Left ventricle myocardium superior (tissue), 1 donor: ENCODE data around the gene PATE3. TPM values are rescaled to one million over a fixed set of nuclear protein-coding genes. Genes with fewer than 3 reads are reported as not detected.
A peak's percentile ranks its signal among the peaks of the same experiment; 100 is the strongest.

ENCODE experiments used
- ATAC-seq: fragments of 200-7000 bp; cut with Tn5 transposase; one replicate; pipeline ENCODE4 v1.9.1; 2020; ENCODE audit warnings: mild to moderate bottlenecking, moderate library complexity
- DNase-seq: peaks from one replicate; pipeline ENCODE4 v3.0.0-alpha.2; 2020
- intact Hi-C: fragments of 100-400 bp; cut with micrococcal nuclease; formaldehyde crosslinking; loops from one replicate; pipeline ENCODE4 v1.11.0; 2022
- long read RNA-seq: library from polyadenylated mRNA; unstranded; transcript quantifications from one replicate; pipeline ENCODE4 v2.0.0, GENCODE V29; 2021
- total RNA-seq: library from RNA; stranded (reverse); fragmentation: NEBNext Ultra II Directional; extraction: Animal tissue kit (Norgen Biotek cat#: 25700); gene quantifications from one replicate; pipeline ENCODE4 v1.2.1, GENCODE V29; 2021
- donor health status: DM: no; HTN: yes; CAD: no; lungs with severe emphysema.

PATE3 gene, protein sequence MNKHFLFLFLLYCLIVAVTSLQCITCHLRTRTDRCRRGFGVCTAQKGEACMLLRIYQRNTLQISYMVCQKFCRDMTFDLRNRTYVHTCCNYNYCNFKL
- total RNA-seq, result not detected
- long read RNA-seq, result 0 reads

DNA sequence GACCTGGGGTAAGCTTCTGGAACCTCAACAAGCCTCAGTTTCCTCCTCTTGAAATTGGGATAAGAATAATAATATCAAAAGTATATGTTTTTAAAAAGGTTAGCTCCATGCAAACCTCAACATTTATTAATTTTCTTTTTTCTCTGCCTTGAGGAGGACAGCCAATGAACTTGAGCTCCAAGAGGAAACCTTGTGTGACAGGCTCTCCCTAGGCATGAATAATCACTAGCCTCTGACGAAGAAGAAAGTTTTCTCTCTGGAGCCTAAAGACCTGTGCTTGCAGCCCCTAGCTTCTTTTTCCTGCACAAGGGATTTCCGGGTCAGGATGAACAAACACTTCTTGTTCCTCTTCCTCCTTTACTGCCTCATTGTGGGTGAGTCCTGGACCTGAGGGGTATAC is at the start of gene PATE3:
Gene PATE3, plus strand, starts transcription at position 301 of the 400 bp plus-strand sequence. Its CDS starts 25 bp downstream, at position 326.
- intact Hi-C loops, result no loop called here

DNA sequence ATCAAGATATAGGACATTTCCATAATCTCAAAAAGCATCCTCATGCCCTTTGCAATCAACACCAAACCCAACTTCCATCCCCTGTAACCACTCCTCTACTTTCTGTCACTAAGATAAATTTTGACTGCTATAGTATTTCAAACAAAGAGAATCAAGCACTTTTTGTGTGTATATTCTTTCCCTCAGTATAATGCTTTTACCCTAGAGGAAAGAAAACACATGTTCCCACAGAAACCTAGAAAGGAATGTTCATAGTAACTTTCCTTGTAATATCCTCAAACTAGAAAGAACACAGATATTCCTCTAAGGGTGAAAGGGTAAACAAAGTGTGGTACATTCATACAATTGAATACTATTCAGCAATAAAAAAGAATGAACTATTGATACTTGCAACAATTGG is 47.3 kb upstream of the PATE3 start:
- ATAC-seq, result no peak
- intact Hi-C loops, result no loop called here
- DNase-seq, result no peak

More for the DNA sequence above, at the start of gene PATE3:
- ATAC-seq, result no peak
- no peak for DNase-seq

DNA sequence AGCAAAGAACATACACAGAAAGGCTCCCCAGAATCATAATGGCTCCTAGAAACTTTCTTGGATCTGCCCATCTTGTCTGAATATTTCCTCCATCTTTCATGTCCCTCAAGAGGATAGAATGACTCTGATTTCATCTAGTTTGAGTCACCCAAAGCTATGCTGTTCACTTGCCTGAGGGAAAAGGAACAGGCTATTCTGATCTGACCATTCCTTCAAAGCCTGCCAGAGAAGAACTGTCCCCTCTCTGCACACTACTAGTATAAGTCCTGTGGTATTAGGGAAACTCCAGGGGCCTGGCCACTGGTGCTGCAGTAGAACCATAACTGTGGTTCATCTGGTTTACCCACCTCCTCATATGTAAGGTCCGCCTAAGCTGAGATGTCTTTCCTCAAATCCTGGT is 44.2 kb upstream of the PATE3 start:
- no peak for ATAC-seq
- intact Hi-C loops, result no loop called here

DNA sequence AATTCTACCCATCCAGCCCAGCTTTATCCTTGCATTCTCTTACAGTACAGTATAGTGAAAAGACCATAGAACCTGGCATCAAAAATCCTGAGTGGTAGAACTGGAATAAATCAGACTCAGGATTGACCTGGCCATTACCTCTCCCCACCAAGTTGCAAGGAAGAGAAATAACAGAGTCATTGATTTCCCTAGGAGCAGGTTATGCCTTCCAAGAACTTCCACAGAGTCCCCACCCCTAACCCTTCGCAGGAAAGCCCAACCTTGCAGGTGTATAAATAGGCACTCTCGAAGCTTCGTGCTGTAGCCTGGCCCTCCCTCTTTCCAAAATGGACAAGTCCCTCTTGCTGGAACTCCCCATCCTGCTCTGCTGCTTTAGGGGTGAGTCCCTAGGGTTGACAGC is 41.9 kb upstream of the PATE3 start, which contains the start of gene PATE1:
Gene PATE1, plus strand, starts transcription at position 301 of the 400 bp plus-strand sequence. Its CDS starts 26 bp downstream, at position 327.
- DNase-seq (no peak), ATAC-seq (no peak)
- intact Hi-C loops, result no loop called here

More for the DNA sequence above, 44.2 kb upstream of the PATE3 start:
- DNase-seq, result no peak

DNA sequence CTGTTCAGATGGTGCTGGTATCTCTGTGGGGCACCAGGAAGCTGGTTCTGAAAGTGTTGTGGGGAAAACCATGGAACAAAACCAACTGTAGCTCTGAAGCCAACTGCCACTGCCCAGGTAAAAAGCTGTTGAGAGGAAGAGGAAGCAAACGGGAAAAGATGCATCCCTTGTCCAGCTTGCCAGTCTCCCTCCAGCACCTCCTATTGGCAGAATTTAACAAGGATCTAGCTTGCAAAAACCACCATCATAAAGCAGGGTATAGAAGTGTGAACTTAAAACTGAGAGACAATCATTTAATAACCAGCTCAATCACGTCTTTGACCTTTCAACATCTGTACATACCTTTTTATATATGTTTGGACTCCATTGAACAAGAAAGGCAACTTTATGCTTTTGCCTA is 37.3 kb upstream of the PATE3 start:
- DNase-seq, result no peak
- intact Hi-C loops, result no loop called here

DNA sequence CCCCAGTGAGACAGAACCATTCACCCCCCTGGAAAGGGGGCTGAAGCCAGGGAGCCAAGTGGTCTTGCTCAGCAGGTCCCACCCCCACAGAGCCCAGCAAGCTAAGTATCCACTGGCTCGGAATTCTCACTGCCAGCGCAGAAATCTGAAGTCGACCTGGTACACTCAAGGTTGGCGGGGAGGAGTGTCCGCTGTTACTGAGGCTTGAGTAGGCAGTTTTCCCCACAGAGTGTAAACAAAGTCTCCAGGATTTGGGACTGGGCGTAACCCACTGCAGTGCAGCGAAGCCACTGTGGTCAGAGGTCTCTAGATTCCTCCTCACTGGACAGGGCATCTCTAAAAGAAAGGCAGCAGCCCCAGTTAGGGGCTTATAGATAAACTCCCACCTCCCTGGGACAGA is 31.9 kb upstream of the PATE3 start:
- no peak for ATAC-seq
- DNase-seq, result no peak
- intact Hi-C loops, result no loop called here

More for the DNA sequence above, 37.3 kb upstream of the PATE3 start:
- ATAC-seq, result no peak

DNA sequence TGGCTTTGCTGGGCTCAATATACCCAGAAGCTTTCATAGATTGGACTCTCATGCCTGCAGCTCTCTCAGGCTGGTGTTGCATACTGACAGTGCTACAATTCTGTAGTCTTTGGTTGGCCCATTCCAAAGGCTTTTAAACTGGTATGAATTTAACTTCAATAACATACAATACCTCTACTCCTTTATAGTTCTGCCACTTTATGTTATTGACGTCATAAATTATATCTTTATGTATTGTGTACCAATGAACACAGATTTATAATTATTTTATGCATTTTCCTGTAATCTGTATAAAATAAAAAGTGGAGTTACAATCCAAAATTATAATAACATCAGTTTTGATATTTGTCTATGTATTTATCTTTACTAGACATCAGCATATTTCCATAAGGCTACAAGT is 25.5 kb upstream of the PATE3 start:
- intact Hi-C loops, result no loop called here
- ATAC-seq, result no peak
- DNase-seq, result no peak

GRCh38 chr11:125763483-125763882 is 24.4 kb upstream of the PATE3 start:
- intact Hi-C loops, result no loop called here
- no peak for DNase-seq
- ATAC-seq, result no peak

DNA sequence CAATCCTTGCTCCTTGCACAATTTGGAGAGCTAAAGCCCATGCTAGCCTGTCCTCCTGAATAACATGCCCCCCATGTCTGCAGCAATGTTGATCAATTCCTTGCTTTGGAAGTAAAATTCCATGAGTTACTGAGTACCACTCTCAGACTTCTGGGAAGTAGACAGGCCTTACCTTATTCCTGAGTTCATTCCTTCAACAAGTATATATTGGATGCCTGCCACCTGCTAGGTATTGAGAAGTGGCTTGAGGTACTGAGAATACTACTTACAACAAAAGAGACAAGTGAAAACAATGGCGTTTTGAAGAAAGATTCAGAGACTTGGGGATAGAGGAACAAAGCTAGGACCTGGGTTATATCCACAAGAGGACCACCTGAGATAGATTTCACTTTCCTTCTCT is 21.7 kb upstream of the PATE3 start:
- DNase-seq (no peak), ATAC-seq (no peak)
- intact Hi-C loops, result no loop called here

DNA sequence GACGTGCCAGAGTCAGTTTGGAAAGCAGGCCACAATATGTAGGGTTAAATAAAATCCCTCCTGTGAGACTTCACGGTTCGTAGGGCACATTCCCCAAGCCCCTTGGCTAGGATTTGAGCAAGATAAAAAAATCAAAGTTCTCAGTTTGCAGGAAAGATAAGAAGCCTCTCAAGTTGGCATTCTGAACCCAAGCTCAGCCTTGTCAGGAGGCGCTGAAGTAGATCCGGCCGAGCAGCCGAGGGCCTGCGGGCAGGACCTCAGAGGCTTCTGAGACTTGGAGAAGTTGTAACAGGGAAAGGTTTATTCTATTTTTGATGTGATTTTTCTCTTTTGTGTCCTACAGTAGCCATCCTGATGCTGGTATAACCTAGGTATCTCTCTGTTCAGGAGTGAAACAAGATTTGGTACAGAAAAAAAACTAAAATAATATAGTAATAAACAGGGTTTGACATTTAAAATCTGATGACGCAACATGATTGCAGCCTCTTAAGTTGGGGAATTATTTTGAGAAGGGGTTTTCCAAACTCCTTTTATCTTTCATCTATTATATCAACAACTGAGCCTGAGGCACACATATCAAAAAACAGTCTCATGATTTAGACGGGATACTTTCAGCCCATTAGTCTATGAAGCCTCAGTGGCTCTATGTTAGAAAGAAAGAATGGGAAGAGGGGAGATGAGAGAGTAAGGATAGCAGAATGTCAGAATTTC is 19.4 kb upstream of the PATE3 start:
- ATAC-seq, result no peak
- intact Hi-C loops, result no loop called here
- no peak for DNase-seq

DNA sequence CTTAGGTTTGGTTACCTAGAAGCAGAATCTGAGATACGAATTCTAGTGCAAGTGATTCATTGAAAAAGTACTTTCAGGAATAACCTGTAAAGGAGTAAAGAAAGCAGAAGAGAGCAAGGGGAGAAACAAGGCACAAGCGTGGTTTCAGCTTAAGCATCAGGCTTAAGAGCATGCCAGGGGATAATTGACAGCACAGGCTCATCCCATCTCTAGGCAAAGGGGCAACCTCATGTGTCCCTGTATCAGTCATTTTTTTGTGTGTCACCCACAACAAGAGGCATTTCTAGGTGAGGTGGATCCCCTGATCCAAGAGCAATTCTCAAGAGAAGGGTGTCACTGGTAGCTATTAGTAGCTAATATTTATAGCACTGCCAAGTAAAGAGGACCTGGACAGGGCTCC is 17.3 kb upstream of the PATE3 start:
- intact Hi-C loops, result no loop called here
- DNase-seq (no peak), ATAC-seq (no peak)

- intact Hi-C loops, result no loop called here
- ATAC-seq (peak; percentile 71), DNase-seq (no peak)
Observed at GRCh38 chr11:125772834-125773505, 15.0 kb upstream of the PATE3 start.

- peak; percentile 57 for ATAC-seq
- intact Hi-C loops, result no loop called here
- DNase-seq, result no peak
Observed at GRCh38 chr11:125773516-125773915, 14.4 kb upstream of the PATE3 start.

- DNase-seq, result no peak
- ATAC-seq, result no peak
- intact Hi-C loops, result no loop called here
Observed at GRCh38 chr11:125777309-125777708, 10.6 kb upstream of the PATE3 start.

DNA sequence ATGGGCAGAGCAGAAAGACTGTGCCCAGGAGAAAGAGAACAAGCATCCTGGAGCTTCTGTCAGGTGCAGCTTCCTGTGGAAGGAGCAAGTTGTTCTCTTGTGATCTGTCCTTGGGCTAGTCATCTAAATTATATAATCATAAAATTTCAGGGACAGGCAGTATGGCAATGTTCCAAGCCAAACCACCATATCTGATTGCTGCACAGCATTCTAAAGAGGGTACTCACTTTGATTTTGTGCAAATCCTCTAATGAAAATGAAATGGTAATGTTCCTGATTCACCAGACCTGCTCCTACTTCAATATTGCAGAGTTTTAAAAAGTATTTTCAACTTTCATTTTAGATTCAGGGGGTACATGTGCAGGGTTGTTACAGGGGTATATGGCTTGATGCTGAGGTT is 9.2 kb upstream of the PATE3 start, which contains the start of gene PATE2:
Gene PATE2, minus strand, starts transcription at position 101 of the 400 bp plus-strand sequence. Its CDS starts 55 bp downstream, at position 46.
- ATAC-seq (no peak), DNase-seq (no peak)
- intact Hi-C loops, result no loop called here

GRCh38 chr11:125784678-125785077 is 3.2 kb upstream of the PATE3 start:
- DNase-seq (no peak), ATAC-seq (no peak)
- intact Hi-C loops, result no loop called here

DNA sequence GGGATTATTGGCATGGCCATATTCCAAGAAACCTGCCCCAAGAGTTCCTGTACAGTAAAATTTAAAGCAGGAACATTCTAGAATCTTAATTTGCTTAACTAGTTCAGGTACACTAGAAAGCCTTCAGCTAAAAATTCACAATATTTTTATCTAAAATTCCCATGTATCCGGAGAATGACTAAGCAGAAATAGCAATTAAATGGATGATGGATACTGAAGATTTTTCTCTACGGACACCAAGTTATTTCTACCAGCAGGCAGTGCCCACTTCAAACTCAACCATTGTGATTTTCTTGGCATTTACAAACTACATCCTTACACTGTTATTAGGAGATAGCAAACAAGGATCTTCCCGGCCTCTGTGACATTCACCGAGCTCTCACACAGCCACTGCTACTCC is 2.9 kb downstream of the PATE3 start:
- no peak for DNase-seq
- intact Hi-C loops, result no loop called here
- ATAC-seq, result no peak

DNA sequence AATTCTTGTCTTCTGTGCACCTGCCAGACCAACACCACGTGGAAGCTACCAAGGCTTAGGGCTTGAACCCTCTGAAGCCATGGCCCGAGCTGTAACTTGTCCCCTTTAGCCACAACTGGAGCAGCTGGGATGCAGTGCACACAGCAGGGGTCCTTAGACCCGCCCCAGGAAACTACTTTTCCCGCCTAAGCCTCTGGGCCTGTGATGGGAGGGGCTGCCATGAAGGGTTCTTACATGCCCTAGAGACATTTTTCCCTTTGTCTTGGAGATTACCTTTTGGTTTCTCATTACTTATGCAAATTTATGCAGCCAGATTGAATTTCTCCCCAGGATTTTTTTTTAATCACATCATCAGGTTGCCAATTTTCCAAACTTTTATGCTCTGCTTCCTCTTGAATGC is 9.7 kb downstream of the PATE3 start:
- DNase-seq (no peak), ATAC-seq (no peak)
- intact Hi-C loops, result no loop called here

DNA sequence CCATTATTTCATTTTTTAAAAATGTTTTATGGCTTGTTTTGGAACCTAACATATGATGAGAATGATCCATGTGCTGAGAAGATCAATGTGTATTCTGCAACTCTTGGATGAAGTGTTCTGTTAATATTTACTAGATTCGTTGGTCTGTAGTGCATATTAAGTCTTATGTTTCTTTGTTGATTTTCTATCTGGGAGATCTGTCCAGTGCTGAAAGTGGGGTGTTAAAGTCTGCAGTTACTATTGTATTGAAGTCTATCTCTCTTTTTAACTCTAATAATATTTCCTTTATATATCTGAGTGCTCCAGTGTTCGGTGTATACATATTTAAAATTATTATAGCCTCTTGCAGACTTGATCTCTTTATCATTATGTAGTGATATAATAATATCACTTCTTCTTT is 11.9 kb downstream of the PATE3 start:
- DNase-seq, result no peak
- ATAC-seq, result no peak
- intact Hi-C loops, result no loop called here

DNA sequence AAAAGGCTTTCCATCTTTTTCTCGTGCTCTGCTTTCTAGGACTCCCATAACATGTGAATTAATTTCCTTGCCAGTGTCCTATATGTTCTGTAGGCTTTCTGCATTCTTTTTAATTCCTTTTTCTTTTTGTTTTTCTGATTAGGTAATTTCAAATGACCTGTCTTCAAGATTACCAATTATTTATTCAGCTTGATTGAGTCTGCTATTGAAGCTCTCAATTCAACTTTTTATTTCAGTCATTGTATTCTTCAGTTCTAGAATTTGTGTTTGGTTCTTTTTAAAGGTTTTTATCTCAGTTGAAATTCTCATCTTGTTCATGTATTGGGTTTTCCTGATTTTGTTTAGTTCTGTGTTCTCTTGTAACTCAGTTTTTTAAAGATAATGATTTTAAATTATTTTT is 14.5 kb downstream of the PATE3 start:
- intact Hi-C loops, result no loop called here
- ATAC-seq (no peak), DNase-seq (no peak)

DNA sequence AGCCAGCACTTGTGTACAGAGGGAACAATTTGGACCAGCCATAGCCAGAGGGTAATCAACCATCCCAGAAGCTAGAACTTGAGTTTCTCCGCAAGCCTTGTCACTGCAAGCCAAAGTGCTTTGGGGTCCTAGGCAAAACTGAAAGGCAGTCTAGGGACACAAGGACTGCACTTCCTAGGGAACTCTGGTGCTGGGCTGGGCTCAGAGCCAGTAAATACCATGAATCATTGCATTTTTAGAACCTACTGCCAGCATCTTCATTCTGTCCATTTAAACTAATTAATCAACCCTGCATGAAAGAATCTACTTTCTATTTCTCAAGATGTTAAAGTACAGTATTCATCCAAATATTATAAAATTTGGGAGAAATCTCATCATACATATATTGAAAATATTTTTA is 20.0 kb downstream of the PATE3 start:
- intact Hi-C loops, result no loop called here
- ATAC-seq, result no peak
- DNase-seq, result no peak
